Frontal cortex (tissue), 4 donors: ENCODE measurements around the gene APEX1. TPM values are rescaled to one million over a fixed set of nuclear protein-coding genes. Genes with fewer than 3 reads are reported as not detected.
"Not testable (repeated sequence)": the region's sequence is repeated elsewhere in the genome, so short reads cannot be mapped to it uniquely, and the experiment has no call there.

Experiments
- DNase-seq, 2 donors: peaks; one replicate each; pipeline ENCODE4 v3.0.0; 2012; ENCODE audit warnings: low spot score in 2 of 2
- FAIRE-seq: peaks from 2 replicates; lab custom pipeline; 2012; peaks lifted over from hg19 to GRCh38; lab: Jason Lieb, UNC
- total RNA-seq: library from RNA; depleted of rRNA; stranded (reverse); fragments of >200 nt; gene quantifications from one replicate; pipeline ENCODE4 v1.2.3, GENCODE V29; 2014
- donor health status: control.
- donor health status: control.
- donor health status: control.

Gene APEX1
- total RNA-seq, 1 donor from 2014 or later: 64.4 TPM

DNA sequence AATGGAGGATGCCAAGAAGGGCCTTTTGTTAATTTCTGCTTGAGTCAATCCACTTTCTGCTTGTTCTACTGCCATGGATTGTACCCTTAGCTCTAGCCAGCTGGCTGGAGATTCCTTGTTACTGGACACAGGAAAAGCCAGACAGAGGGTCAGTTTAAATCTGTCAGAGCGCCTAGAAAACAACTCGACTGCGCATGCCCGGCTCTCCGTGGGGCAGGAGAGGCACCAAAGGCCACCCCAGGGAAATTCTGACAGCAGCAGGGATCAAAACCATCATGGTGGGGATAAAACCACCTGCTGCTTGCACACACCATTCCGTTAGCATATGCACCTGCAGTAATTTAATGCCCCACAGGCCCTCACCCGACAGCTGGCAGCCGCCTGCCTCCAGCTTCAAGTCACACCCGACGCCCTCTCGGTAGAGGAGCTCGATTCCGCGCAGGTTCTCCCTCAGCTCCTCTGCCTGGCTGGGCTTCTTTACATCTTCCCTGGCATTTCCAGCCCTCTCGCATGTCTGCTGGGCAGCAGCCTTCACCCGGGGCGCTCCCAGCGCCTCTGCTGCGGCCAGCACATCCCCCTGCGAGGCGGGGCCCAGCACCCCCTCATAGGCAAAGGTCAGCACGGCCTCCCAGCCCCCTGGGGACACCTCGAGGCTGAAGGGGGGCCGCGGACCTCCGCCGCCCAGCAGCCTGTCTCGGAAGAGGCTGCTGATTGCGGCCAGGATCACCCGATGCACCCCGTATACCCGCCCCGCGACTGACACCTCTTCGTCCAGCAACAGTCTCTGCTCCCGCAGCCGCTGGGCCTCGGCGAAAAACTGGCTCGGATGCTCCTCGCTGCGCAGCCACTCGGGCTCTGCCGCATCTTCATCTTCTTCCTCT lies 20.1 kb upstream of the APEX1 start:
- peak; percentile 71 to 73 for DNase-seq

GRCh38 chr14:20435582-20436362 lies 19.3 kb upstream of the APEX1 start, which contains the start of gene KLHL33:
Gene KLHL33 (minus strand): TSS chr14:20436166. CDS start chr14:20435811, 355 bp downstream.
- no peak for DNase-seq
- FAIRE-seq: no peak

More for the DNA sequence above, 20.1 kb upstream of the APEX1 start:
- no peak for FAIRE-seq

GRCh38 chr14:20436363-20436755 lies 18.7 kb upstream of the APEX1 start:
- FAIRE-seq (no peak), DNase-seq (no peak)

GRCh38 chr14:20438664-20439063 lies 16.4 kb upstream of the APEX1 start:
- FAIRE-seq (no peak), DNase-seq (no peak)

GRCh38 chr14:20440465-20440864 lies 14.6 kb upstream of the APEX1 start:
- DNase-seq (no peak), FAIRE-seq (no peak)

GRCh38 chr14:20440882-20441281 lies 14.1 kb upstream of the APEX1 start:
- no peak for FAIRE-seq
- no peak for DNase-seq

- no peak for FAIRE-seq
- no peak for DNase-seq
These were observed 13.6 kb upstream of the APEX1 start for GRCh38 chr14:20441461-20441860.

GRCh38 chr14:20443650-20444049 lies 11.4 kb upstream of the APEX1 start:
- DNase-seq, FAIRE-seq: not testable (repeated sequence)

DNA sequence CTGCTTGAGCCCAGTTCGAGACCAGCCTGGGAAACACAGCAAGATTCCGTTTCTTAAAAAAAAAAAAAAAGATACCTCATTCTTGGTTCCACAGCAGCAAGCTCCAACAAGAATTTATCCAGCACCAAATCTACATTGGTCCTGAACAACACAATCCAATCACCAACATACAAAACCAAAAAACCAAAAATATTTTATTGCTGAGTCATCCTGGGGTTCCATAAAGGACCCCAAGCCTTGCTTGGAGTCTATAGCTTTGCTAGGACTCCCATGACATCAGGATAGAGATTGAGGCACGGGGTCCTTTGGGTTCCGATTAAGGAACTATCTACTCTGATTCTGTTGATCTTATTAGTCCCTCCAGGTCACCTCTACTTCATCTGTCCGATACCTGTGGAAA lies 8.1 kb upstream of the APEX1 start:
- no peak for DNase-seq
- no peak for FAIRE-seq

GRCh38 chr14:20452831-20453230 lies 2.2 kb upstream of the APEX1 start:
- DNase-seq, FAIRE-seq: not testable (repeated sequence)

GRCh38 chr14:20455355-20456300 lies 602 bp downstream of the APEX1 start:
- FAIRE-seq (no peak), DNase-seq (no peak)

DNA sequence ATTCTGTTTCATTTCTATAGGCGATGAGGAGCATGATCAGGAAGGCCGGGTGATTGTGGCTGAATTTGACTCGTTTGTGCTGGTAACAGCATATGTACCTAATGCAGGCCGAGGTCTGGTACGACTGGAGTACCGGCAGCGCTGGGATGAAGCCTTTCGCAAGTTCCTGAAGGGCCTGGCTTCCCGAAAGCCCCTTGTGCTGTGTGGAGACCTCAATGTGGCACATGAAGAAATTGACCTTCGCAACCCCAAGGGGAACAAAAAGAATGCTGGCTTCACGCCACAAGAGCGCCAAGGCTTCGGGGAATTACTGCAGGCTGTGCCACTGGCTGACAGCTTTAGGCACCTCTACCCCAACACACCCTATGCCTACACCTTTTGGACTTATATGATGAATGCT lies 1.9 kb downstream of the APEX1 start:
- DNase-seq: no peak
- FAIRE-seq: no peak

- FAIRE-seq (no peak), DNase-seq (no peak)
These were observed 3.2 kb downstream of the APEX1 start for GRCh38 chr14:20458031-20458789.

GRCh38 chr14:20460458-20461224 lies 5.6 kb downstream of the APEX1 start:
- FAIRE-seq (no peak), DNase-seq (no peak)

DNA sequence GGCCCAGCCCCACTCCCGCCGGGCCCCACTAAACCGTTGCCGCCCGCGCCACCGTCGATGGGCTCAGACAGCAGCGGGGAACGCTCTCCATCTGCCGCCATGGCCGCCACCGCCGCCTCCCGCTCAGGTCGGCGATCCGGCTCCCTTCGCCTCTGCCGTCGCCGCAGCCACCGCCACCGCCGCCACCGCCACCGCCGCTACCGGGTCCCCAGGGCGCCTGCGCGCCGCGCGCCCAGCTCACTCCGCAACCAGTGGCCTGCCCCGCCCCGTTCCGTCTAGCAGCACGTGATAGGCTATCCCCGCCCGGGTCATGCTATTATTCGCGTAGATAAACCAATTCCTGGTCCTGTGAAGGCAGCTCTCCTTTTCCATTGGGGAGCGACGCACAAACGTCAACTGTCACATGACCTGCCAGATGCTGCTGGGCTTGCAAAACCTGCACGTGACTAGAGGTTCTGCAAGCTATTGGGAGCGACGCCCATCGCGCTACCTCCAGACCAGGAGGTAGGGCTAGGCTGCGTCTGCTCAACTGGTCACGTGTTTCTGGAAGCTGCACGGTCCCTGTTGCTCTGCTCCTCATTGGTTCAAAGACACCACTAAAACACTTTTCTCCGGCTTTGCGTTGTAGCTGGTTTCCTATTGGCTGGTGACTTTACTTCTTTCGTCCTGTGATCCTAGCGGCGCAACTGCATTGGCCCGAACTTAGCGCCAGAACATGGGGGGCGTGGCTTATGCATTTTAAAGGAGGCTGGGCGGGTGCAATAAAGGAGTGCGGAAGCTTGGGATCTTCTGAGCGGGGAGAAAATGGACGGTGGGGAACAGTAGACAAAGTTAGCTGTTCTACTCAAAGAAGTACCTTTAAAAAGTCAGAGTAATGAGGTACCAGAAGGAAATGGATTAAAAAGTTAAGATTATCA lies 6.5 kb downstream of the APEX1 start, which contains the start of gene PIP4P1:
TSS of gene PIP4P1 (minus strand) at position 210 of the 917 bp plus-strand sequence. CDS start at position 101, 109 bp downstream.
- FAIRE-seq: peak; percentile 94
- peak; percentile 94 to 95 for DNase-seq

DNA sequence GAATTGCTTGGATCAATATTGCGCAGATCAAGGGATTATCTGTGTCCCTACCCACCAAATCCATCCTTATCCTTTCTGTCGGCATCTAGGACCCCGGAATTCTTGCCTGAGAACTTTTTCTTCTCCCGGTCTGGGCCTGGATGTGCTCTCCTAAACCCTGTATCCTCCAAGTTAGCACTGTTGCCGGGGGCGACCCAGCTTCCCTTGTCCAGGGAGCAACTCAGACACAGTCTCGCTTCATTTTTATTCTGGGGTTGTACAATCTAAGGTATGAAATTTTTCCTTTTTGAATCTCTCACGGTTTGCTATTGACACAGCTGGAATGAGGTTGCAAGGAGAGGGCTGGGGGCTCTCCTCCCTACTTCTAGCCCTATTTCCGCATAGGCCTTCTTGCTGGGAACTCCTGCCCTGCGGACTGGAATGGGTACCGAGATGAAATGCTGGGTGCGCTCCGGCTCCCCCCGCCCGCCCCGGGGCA lies 13.8 kb downstream of the APEX1 start:
- DNase-seq (no peak), FAIRE-seq (no peak)
